ENCODE measurements around the gene EFCAB6.

Gene EFCAB6

GRCh38 chr22:43819421-43819921, 7.4 kb upstream of the EFCAB6 start:
- TF ChIP-seq CTCF (IDR thresholded peaks at IDR 0.05; ENCODE audit: insufficient read depth, missing control alignments): no peak
- FAIRE-seq: no peak

DNA sequence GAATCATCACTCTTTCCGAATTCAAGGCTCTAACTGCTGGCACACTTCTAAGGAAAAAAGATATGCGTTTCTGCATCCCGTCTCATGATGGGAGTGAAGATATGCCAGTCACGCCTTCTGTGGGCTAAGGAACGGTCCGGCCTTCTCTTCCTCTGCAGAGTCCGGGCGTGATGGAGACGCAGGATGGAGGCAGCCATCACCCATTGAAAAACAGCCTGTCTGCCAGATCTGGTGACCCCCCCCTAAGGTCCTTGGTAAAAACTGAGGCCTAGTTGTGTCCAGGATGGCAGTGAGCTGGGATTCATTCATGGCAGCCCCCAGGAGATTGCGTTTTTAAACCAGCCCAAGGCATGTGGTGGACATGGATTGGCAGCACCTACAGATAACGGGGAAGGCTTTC, 6.9 kb upstream of the EFCAB6 start:
- no peak for DNase-seq (ENCODE audit: insufficient read length, low spot score)
- TF ChIP-seq CTCF (IDR thresholded peaks at IDR 0.05; ENCODE audit: insufficient read depth, missing control alignments): no peak
- FAIRE-seq: no peak

More at GRCh38 chr22:43819421-43819921, 7.4 kb upstream of the EFCAB6 start:
- no peak for DNase-seq (ENCODE audit: insufficient read length, low spot score)

- FAIRE-seq (no peak), DNase-seq (ENCODE audit: insufficient read length, low spot score) (no peak)
- no peak for TF ChIP-seq CTCF (IDR thresholded peaks at IDR 0.05; ENCODE audit: insufficient read depth, missing control alignments)
These were observed 5.3 kb upstream of the EFCAB6 start for GRCh38 chr22:43817402-43817801.

DNA sequence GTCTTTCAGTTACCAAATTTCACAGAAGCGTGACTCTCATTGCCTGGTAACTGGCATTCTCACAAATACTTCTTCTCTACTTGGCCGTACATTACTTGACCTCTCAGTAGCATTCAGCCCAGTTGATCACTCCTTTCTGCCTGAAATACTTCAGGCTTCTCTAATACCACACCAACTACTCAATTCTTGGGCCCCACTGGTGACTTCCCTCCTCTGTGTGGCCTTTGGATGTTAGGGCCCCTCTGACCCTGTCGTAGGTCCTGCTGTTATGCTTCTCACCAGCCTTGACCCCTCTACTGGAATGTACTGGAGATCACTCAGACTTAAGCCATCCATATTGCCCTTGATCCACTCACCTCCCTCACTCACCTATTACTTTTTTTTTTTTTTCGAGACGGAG, 2.2 kb upstream of the EFCAB6 start:
- FAIRE-seq (no peak), DNase-seq (ENCODE audit: insufficient read length, low spot score) (no peak)
- no peak for TF ChIP-seq CTCF (IDR thresholded peaks at IDR 0.05; ENCODE audit: insufficient read depth, missing control alignments)

- DNase-seq (ENCODE audit: insufficient read length, low spot score) (no peak), FAIRE-seq (no peak)
- no peak for TF ChIP-seq CTCF (IDR thresholded peaks at IDR 0.05; ENCODE audit: insufficient read depth, missing control alignments)
These were observed 785 bp upstream of the EFCAB6 start for GRCh38 chr22:43812890-43813289.

- DNase-seq (ENCODE audit: insufficient read length, low spot score) (no peak), FAIRE-seq (no peak)
- TF ChIP-seq CTCF (IDR thresholded peaks at IDR 0.05; ENCODE audit: insufficient read depth, missing control alignments): no peak
These were observed 342 bp downstream of the EFCAB6 start for GRCh38 chr22:43811777-43812148.

DNA sequence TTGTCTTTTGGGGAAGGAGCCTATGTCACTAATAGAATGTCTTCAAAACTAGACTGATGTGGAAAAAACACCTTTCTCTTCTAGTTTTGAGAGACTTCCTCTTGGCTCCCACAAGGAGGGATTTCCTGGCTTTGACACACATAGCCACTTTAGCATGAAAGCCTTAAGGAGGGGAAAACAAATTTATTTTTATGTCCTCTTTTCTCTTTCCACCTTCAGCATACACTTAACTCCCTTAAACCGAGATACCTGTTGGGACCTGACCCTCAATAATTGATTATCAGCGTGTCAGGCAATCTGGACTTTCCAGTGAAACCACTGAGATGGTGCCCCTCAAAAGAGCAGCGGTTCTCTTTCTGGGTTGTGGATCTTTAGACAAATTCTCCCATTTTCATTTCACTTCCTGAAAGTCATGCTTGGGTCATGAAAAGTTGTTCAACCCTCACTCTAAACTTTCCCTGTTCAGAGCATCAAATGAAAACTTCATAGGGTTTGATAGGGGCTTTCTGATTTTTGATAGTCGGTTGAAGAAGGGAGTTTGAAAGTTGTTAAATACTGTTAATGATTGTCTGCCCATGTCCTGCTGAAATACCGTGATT, 9.1 kb downstream of the EFCAB6 start:
- DNase-seq (ENCODE audit: insufficient read length, low spot score): no peak
- TF ChIP-seq CTCF (IDR thresholded peaks at IDR 0.05; ENCODE audit: insufficient read depth, missing control alignments): no peak
- no peak for FAIRE-seq
